Esophagus squamous epithelium (tissue), 4 donors: ENCODE measurements around the gene SZRD1.

Experiments
- POLR2A ChIP-seq, 4 donors: fragments of 450-650 bp; IDR thresholded peaks; one replicate each; pipeline ENCODE4 v1.6.1; 2017; ENCODE audit warnings: antibody characterized with exemption in 4 of 4, mild to moderate bottlenecking in 4 of 4, moderate library complexity in 3 of 4
- TF ChIP-seq, protein P1 (sequence below), 6 experiments: fragments of 450-650 bp in 4 of 6; fragments of 200-600 bp in 2 of 6; sonication (generic) in 2 of 6; IDR thresholded peaks; one replicate each; pipeline ENCODE4 v1.5.1; 2016 to 2019; ENCODE audit warnings: antibody characterized with exemption in 6 of 6, mild to moderate bottlenecking in 4 of 6, moderate library complexity in 4 of 6

DNA sequence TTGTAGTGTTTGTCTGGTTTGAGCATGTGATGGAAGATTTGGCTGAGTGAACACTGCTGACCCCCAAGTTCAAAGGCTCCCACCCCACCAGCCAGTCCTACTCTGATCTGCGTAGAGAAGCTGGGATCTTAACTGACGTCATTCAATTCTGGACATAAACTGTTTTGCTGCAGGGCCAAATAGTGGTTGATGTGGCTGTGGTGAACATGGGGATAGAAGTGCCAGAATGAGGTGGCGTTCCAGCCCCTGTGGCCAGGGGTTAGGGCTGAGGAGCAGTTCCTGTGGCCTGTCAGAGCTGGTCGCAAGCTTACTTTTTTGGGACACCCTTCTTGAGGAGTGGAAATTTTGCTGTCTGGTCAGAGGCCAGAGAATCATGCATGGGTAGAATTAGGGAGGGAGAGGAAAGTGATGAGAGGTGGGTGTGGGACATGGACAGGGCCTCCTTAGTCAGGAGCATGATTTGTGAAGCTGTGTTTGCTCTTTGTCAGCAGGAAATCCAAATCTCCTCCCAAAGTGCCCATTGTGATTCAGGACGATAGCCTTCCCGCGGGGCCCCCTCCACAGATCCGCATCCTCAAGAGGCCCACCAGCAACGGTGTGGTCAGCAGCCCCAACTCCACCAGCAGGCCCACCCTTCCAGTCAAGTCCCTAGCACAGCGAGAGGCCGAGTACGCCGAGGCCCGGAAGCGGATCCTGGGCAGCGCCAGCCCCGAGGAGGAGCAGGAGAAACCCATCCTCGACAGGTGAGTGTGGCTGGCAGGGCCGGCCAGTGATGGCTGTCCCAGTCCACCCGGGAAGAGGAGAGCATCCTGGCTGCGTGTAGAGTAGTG lies 25.9 kb downstream of the SZRD1 start:
- no peak for TF ChIP-seq POLR2A (IDR thresholded peaks at IDR 0.05)
- TF ChIP-seq, protein P1, sequence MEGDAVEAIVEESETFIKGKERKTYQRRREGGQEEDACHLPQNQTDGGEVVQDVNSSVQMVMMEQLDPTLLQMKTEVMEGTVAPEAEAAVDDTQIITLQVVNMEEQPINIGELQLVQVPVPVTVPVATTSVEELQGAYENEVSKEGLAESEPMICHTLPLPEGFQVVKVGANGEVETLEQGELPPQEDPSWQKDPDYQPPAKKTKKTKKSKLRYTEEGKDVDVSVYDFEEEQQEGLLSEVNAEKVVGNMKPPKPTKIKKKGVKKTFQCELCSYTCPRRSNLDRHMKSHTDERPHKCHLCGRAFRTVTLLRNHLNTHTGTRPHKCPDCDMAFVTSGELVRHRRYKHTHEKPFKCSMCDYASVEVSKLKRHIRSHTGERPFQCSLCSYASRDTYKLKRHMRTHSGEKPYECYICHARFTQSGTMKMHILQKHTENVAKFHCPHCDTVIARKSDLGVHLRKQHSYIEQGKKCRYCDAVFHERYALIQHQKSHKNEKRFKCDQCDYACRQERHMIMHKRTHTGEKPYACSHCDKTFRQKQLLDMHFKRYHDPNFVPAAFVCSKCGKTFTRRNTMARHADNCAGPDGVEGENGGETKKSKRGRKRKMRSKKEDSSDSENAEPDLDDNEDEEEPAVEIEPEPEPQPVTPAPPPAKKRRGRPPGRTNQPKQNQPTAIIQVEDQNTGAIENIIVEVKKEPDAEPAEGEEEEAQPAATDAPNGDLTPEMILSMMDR (IDR thresholded peaks at IDR 0.05) = no peak
